Activated T-cell treated with anti-CD3 and anti-CD28 coated beads, Interleukin-2, amount 50 U/mL, for 4 hours (primary cell): ENCODE results near the gene MYZAP. TPM values are rescaled to one million over a fixed set of nuclear protein-coding genes. Genes with fewer than 3 reads are reported as not detected.

Experiments
- ATAC-seq, 2 donors: fragments of 200-7000 bp; cut with Tn5 transposase; one replicate each; pipeline ENCODE4 v1.10.0; 2021
- DNase-seq: peaks from one replicate; pipeline ENCODE4 v3.0.0-alpha.2; 2020
- H3K27me3 Mint-ChIP-seq: one replicate; pipeline ENCODE4 v1.8.0; 2021; ENCODE audit warnings: low read depth, mixed read lengths
- H3K36me3 Mint-ChIP-seq: one replicate; pipeline ENCODE4 v1.8.0; 2022; ENCODE audit warnings: mixed read lengths; ENCODE audit not compliant: insufficient read depth
- H3K4me1 Mint-ChIP-seq: one replicate; pipeline ENCODE4 v1.8.0; 2021; ENCODE audit warnings: low read depth, mixed read lengths
- H3K4me3 Mint-ChIP-seq: one replicate; pipeline ENCODE4 v1.8.0; 2021; ENCODE audit warnings: mild to moderate bottlenecking, moderate library complexity, mixed read lengths
- H3K9me3 Mint-ChIP-seq: one replicate; pipeline ENCODE4 v1.8.0; 2021; ENCODE audit warnings: mixed read lengths
- total RNA-seq, 3 donors: library from RNA; stranded (reverse); gene quantifications; one replicate each; pipeline ENCODE4 v1.2.1, GENCODE V29; 2021

Gene MYZAP
- total RNA-seq, 3 donors from 2014 or later: 0.13 to 0.22 TPM; not detected in 1

- ATAC-seq: peak; percentile 94
- peaks cover 74% of the 10 kb centered on the region for H3K4me1 Mint-ChIP-seq
- DNase-seq: peak; percentile 85
- peaks cover 22% of the 10 kb centered on the region for H3K36me3 Mint-ChIP-seq
- no peaks in the 10 kb centered on the region for H3K27me3 Mint-ChIP-seq
- H3K4me3 Mint-ChIP-seq: peak within 1 kb of the TSS; percentile 94
- H3K9me3 Mint-ChIP-seq: no peaks in the 10 kb centered on the region
These were observed 114.9 kb downstream of the MYZAP start, which contains the start of gene POLR2M for GRCh38 chr15:57706405-57707209. Gene POLR2M, plus strand, starts transcription at chr15:57706714. Its CDS starts 129 bp downstream, at chr15:57706843.

GRCh38 chr15:57708047-57708446 lies 116.3 kb downstream of the MYZAP start:
- no peaks in the 10 kb centered on the region for H3K27me3 Mint-ChIP-seq
- ATAC-seq (no peak), DNase-seq (no peak)
- H3K9me3 Mint-ChIP-seq: no peaks in the 10 kb centered on the region
- peaks cover 73% of the 10 kb centered on the region for H3K4me1 Mint-ChIP-seq
- peaks cover 28% of the 10 kb centered on the region for H3K36me3 Mint-ChIP-seq
- H3K4me3 Mint-ChIP-seq: peak overlapping the region; percentile 94

DNA sequence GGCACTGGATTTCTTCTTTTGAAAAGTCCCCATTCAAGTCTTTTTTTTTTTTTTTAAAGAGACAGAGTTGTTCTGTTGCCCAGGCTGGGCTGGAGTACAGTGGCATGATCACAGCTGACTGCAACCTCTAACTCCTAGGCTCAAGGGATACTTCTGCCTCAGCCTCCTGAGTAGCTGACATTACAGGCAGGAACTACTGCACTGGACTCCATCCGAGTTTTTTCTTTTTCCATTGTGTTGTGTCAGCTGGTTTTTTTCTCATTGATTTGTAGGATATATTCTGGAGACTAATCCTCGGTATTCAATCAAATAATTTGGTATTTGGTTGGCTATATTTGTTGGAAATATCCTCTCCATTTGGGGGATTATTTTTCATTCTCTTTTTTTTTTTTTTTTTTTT lies 126.6 kb downstream of the MYZAP start:
- ATAC-seq (no peak), DNase-seq (no peak)
- peaks cover 7% of the 10 kb centered on the region for H3K4me1 Mint-ChIP-seq
- no peaks in the 10 kb centered on the region for H3K9me3 Mint-ChIP-seq
- H3K4me3 Mint-ChIP-seq: no peak overlapping the region
- H3K36me3 Mint-ChIP-seq: peaks cover 48% of the 10 kb centered on the region
- no peaks in the 10 kb centered on the region for H3K27me3 Mint-ChIP-seq

GRCh38 chr15:57720867-57721266 lies 129.2 kb downstream of the MYZAP start:
- H3K9me3 Mint-ChIP-seq: no peaks in the 10 kb centered on the region
- ATAC-seq: no peak
- H3K4me1 Mint-ChIP-seq: peaks cover 2% of the 10 kb centered on the region
- H3K4me3 Mint-ChIP-seq: no peak overlapping the region
- DNase-seq: no peak
- no peaks in the 10 kb centered on the region for H3K27me3 Mint-ChIP-seq
- H3K36me3 Mint-ChIP-seq: peaks cover 44% of the 10 kb centered on the region

- H3K4me3 Mint-ChIP-seq: no peak overlapping the region
- DNase-seq (no peak), ATAC-seq (no peak)
- no peaks in the 10 kb centered on the region for H3K4me1 Mint-ChIP-seq
- H3K9me3 Mint-ChIP-seq: no peaks in the 10 kb centered on the region
- H3K27me3 Mint-ChIP-seq: no peaks in the 10 kb centered on the region
- H3K36me3 Mint-ChIP-seq: peaks cover 28% of the 10 kb centered on the region
These were observed 134.7 kb downstream of the MYZAP start for GRCh38 chr15:57726411-57726810.

DNA sequence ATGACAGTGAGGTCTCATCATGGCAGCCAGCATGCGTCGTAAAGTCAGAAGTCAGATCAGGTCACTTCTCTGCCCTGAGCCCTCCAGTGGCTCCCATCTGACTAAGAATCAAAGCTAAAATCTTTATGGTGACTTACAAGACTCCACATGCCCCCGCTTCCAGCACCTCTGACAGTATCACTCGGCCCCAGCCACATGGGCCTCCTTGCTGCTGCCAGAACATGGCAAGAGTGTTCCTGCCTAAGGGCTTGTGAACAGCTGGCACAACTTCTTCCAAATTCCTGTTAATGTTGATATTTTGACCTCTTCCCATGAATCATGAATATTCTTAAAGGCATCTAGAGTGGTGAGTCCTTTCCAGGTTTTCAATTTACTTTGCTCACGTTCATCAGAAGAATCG lies 135.3 kb downstream of the MYZAP start:
- Mint-ChIP-seq H3K4me3 (no peak overlapping the region), H3K9me3 (no peaks in the 10 kb centered on the region), H3K36me3 (peaks cover 28% of the 10 kb centered on the region), H3K4me1 (no peaks in the 10 kb centered on the region), H3K27me3 (no peaks in the 10 kb centered on the region)
- no peak for DNase-seq
- no peak for ATAC-seq

GRCh38 chr15:57728436-57728835 lies 136.7 kb downstream of the MYZAP start:
- ATAC-seq (no peak), DNase-seq (no peak)
- H3K27me3 Mint-ChIP-seq: no peaks in the 10 kb centered on the region
- peaks cover 18% of the 10 kb centered on the region for H3K36me3 Mint-ChIP-seq
- no peaks in the 10 kb centered on the region for H3K9me3 Mint-ChIP-seq
- peaks cover 5% of the 10 kb centered on the region for H3K4me1 Mint-ChIP-seq
- H3K4me3 Mint-ChIP-seq: no peak overlapping the region

DNA sequence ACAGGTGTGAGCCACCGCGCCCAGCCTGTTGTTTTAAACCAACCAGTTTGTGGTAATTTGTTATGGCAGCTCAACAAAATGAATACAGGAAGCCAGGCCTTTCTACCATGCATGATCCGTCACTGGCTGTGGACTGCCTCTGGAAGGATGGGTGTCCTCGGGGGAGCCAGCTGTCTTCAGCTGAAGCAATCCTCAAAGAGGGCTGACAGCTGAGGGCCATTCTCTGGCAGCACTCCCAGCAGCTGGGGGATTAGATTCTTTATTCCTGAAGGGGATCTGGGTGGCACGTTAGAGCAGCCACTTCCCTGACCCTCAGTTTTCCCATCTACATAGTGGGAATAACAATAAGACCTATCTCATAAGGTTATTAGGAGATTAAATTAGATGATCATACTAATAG lies 139.2 kb downstream of the MYZAP start:
- Mint-ChIP-seq H3K4me1 (peaks cover 5% of the 10 kb centered on the region), H3K27me3 (no peaks in the 10 kb centered on the region), H3K9me3 (no peaks in the 10 kb centered on the region), H3K36me3 (peaks cover 8% of the 10 kb centered on the region), H3K4me3 (no peak overlapping the region)
- ATAC-seq (no peak), DNase-seq (no peak)

GRCh38 chr15:57731530-57732103 lies 139.9 kb downstream of the MYZAP start:
- Mint-ChIP-seq H3K4me1 (peaks cover 5% of the 10 kb centered on the region), H3K36me3 (peaks cover 8% of the 10 kb centered on the region), H3K9me3 (no peaks in the 10 kb centered on the region), H3K4me3 (no peak overlapping the region), H3K27me3 (no peaks in the 10 kb centered on the region)
- no peak for ATAC-seq
- DNase-seq: no peak

GRCh38 chr15:57732526-57733331 lies 141.0 kb downstream of the MYZAP start:
- ATAC-seq: peak in 1 of 2 donors; percentile 48
- Mint-ChIP-seq H3K36me3 (peaks cover 4% of the 10 kb centered on the region), H3K4me1 (peaks cover 8% of the 10 kb centered on the region), H3K9me3 (no peaks in the 10 kb centered on the region), H3K4me3 (no peak overlapping the region), H3K27me3 (no peaks in the 10 kb centered on the region)
- DNase-seq: peak; percentile 30

DNA sequence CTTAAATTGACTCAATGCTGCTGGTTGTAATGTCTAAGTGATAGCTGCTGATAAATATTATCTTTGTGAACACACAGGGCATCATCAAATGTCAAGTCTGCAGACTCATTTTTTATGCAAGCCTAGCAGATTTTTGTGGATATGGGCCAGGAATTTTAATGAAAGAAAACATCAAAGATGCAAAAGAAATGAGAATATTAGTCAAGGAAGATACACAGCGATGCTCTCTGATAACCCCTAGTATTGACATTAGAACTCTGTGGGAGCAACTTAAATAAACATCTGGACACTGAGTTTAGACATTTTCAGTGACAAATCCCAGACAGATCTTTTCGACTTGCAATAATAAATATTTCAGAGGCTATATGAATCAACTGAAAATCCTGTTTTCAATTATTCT lies 143.2 kb downstream of the MYZAP start:
- DNase-seq: no peak
- peaks cover 8% of the 10 kb centered on the region for H3K4me1 Mint-ChIP-seq
- no peak for ATAC-seq
- no peak overlapping the region for H3K4me3 Mint-ChIP-seq
- H3K36me3 Mint-ChIP-seq: peaks cover 4% of the 10 kb centered on the region
- no peaks in the 10 kb centered on the region for H3K27me3 Mint-ChIP-seq
- H3K9me3 Mint-ChIP-seq: no peaks in the 10 kb centered on the region

Other genes starting within 250 kb of the MYZAP start
- gene CGNL1, start 215.4 kb upstream of the MYZAP start, total RNA-seq: under 1 TPM; 0.05 to 0.08 (median 0.05) TPM
- 10 to 100 TPM; 69.4 to 80.3 (median 74.1) TPM for gene POLR2M, start 114.8 kb downstream of the MYZAP start, total RNA-seq